WTC11 (cell line): Measurements from ENCODE around the gene RBP2. TPM values are rescaled to one million over a fixed set of nuclear protein-coding genes. Genes with fewer than 3 reads are reported as not detected.

Experiments used
- ATAC-seq: fragments of 200-7000 bp; cut with Tn5 transposase; 2 replicates; pipeline ENCODE4 v1.10.0; 2021; ENCODE audit warnings: mild to moderate bottlenecking, moderate library complexity
- CTCF ChIA-PET: fragments of 300-600 bp; sonication (Branson Sonifier 250); formaldehyde crosslinking; loops from one replicate; lab custom pipeline; 2021; ENCODE audit warnings: antibody characterized with exemption; lab: Charles Lee
- POLR2A ChIA-PET: fragments of 350-600 bp; sonication (Branson Sonifier 250); formaldehyde crosslinking; loops from one replicate; lab custom pipeline; 2021; ENCODE audit warnings: antibody characterized with exemption; lab: Charles Lee
- DNase-seq: peaks from one replicate; pipeline ENCODE4 v3.0.0; 2021; ENCODE audit warnings: low spot score
- H3K27ac Mint-ChIP-seq: 2 replicates; pipeline ENCODE4 v1.8.0; 2021; ENCODE audit warnings: mixed read lengths
- H3K27me3 Mint-ChIP-seq: 2 replicates; pipeline ENCODE4 v1.8.0; 2021; ENCODE audit warnings: low read depth, mild to moderate bottlenecking, moderate library complexity, mixed read lengths
- H3K36me3 Mint-ChIP-seq: 2 replicates; pipeline ENCODE4 v1.8.0; 2021; ENCODE audit warnings: mixed read lengths
- H3K4me1 Mint-ChIP-seq: 2 replicates; pipeline ENCODE4 v1.8.0; 2022; ENCODE audit warnings: mixed read lengths
- H3K4me3 Mint-ChIP-seq: 2 replicates; pipeline ENCODE4 v1.8.0; 2021; ENCODE audit warnings: mild to moderate bottlenecking, moderate library complexity, mixed read lengths
- H3K9me3 Mint-ChIP-seq: 2 replicates; pipeline ENCODE4 v1.8.0; 2021; ENCODE audit warnings: mixed read lengths
- AR ChIP-seq: fragments of 250-450 bp; sonication (Bioruptor Pico); IDR thresholded peaks from 2 replicates; pipeline ENCODE4 v1.9.0; 2021; ENCODE audit warnings: mild to moderate bottlenecking
- CREM ChIP-seq: sonication (generic); formaldehyde crosslinking; IDR thresholded peaks from 2 replicates; pipeline ENCODE4 v1.8.1; 2022; ENCODE audit warnings: mild to moderate bottlenecking, missing genetic modification reagents, moderate library complexity
- E2F4 ChIP-seq: sonication (generic); formaldehyde crosslinking; IDR thresholded peaks from 2 replicates; pipeline ENCODE4 v1.8.1; 2022; ENCODE audit warnings: low read depth, mild to moderate bottlenecking, moderate library complexity, missing genetic modification reagents, borderline replicate concordance
- FOXK1 ChIP-seq: sonication (generic); formaldehyde crosslinking; IDR thresholded peaks from 2 replicates; pipeline ENCODE4 v1.8.0; 2022; ENCODE audit warnings: mild to moderate bottlenecking, moderate library complexity, missing genetic modification reagents
- MXD4 ChIP-seq: fragments of 250-450 bp; sonication (Bioruptor Pico); IDR thresholded peaks from 2 replicates; pipeline ENCODE4 v1.8.0; 2021; ENCODE audit warnings: mild to moderate bottlenecking, moderate library complexity, borderline replicate concordance
- NFATC4 ChIP-seq: fragments of 250-450 bp; sonication (Bioruptor Pico); IDR thresholded peaks from 2 replicates; pipeline ENCODE4 v1.9.0; 2021; ENCODE audit warnings: mild to moderate bottlenecking
- SMAD3 ChIP-seq: sonication (generic); formaldehyde crosslinking; IDR thresholded peaks from 2 replicates; pipeline ENCODE4 v1.8.0; 2022; ENCODE audit warnings: missing genetic modification reagents, mild to moderate bottlenecking, borderline replicate concordance
- ZNF138 ChIP-seq: sonication (generic); formaldehyde crosslinking; conservative IDR thresholded peaks from 2 replicates; pipeline ENCODE4 v1.8.1; 2022; ENCODE audit warnings: mild to moderate bottlenecking, moderate library complexity, missing genetic modification reagents
- ZNF232 ChIP-seq: sonication (generic); formaldehyde crosslinking; IDR thresholded peaks from 2 replicates; pipeline ENCODE4 v1.8.0; 2022; ENCODE audit warnings: mild to moderate bottlenecking, missing genetic modification reagents
- ZNF281 ChIP-seq: sonication (generic); formaldehyde crosslinking; IDR thresholded peaks from 2 replicates; pipeline ENCODE4 v1.8.0; 2023; ENCODE audit warnings: mild to moderate bottlenecking, missing genetic modification reagents
- ZNF317 ChIP-seq: sonication (generic); formaldehyde crosslinking; IDR thresholded peaks from 2 replicates; pipeline ENCODE4 v1.8.1; 2023; ENCODE audit warnings: low read depth, mild to moderate bottlenecking, moderate library complexity, missing genetic modification reagents, borderline replicate concordance
- ZNF425 ChIP-seq: fragments of 250-450 bp; sonication (Bioruptor Pico); conservative IDR thresholded peaks from 2 replicates; pipeline ENCODE4 v1.9.0; 2021; ENCODE audit warnings: mild to moderate bottlenecking
- total RNA-seq: library from RNA; stranded (reverse); gene quantifications from 3 replicates; pipeline ENCODE4 v1.2.3, GENCODE V29; 2021
- TF ChIP-seq, protein P1 (sequence below): sonication (generic); formaldehyde crosslinking; IDR thresholded peaks from 2 replicates; pipeline ENCODE4 v1.8.1; 2022; ENCODE audit warnings: mild to moderate bottlenecking, missing genetic modification reagents, moderate library complexity, borderline replicate concordance
- TF ChIP-seq, protein P2 (sequence below): fragments of 200-600 bp; IDR thresholded peaks from 2 replicates; pipeline ENCODE4 v1.8.0; 2022; ENCODE audit warnings: antibody characterized with exemption

The RBP2 gene
- total RNA-seq, 1 experiment from 2014 or later: not detected

- ATAC-seq: no peak; the same call in 1 of the 2 replicates
- Mint-ChIP-seq H3K4me1 (peaks cover 7% of the 10 kb centered on the region), H3K9me3 (no peaks in the 10 kb centered on the region), H3K27ac (no peak overlapping the region), H3K4me3 (no peak overlapping the region), H3K27me3 (peaks cover 3% of the 10 kb centered on the region; the same call in 1 of the 2 replicates), H3K36me3 (no peaks in the 10 kb centered on the region)
- CTCF ChIA-PET: interaction anchor here (0.8 to 1.5 kb wide), 7 partner anchors 13 to 108 kb away, joined by 3 to 5 read pairs (median 3); no protein-coding TSS in a partner anchor
- no peak for DNase-seq
- POLR2A ChIA-PET: no interaction called here
- TF ChIP-seq E2F4 (CRISPR knock-in tag) (no peak), ZNF317 (no peak), SMAD3 (CRISPR knock-in tag) (no peak), ZNF232 (CRISPR knock-in tag) (no peak), MXD4 (no peak), ZNF425 (CRISPR knock-in tag) (no peak), NFATC4 (CRISPR knock-in tag) (no peak), FOXK1 (CRISPR knock-in tag) (no peak), CREM (CRISPR knock-in tag) (no peak), ZNF281 (CRISPR knock-in tag) (no peak), AR (no peak), ZNF138 (CRISPR knock-in tag) (no peak)
- TF ChIP-seq, protein P1, sequence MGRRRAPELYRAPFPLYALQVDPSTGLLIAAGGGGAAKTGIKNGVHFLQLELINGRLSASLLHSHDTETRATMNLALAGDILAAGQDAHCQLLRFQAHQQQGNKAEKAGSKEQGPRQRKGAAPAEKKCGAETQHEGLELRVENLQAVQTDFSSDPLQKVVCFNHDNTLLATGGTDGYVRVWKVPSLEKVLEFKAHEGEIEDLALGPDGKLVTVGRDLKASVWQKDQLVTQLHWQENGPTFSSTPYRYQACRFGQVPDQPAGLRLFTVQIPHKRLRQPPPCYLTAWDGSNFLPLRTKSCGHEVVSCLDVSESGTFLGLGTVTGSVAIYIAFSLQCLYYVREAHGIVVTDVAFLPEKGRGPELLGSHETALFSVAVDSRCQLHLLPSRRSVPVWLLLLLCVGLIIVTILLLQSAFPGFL (CRISPR knock-in tag): no peak
- TF ChIP-seq, protein P2, sequence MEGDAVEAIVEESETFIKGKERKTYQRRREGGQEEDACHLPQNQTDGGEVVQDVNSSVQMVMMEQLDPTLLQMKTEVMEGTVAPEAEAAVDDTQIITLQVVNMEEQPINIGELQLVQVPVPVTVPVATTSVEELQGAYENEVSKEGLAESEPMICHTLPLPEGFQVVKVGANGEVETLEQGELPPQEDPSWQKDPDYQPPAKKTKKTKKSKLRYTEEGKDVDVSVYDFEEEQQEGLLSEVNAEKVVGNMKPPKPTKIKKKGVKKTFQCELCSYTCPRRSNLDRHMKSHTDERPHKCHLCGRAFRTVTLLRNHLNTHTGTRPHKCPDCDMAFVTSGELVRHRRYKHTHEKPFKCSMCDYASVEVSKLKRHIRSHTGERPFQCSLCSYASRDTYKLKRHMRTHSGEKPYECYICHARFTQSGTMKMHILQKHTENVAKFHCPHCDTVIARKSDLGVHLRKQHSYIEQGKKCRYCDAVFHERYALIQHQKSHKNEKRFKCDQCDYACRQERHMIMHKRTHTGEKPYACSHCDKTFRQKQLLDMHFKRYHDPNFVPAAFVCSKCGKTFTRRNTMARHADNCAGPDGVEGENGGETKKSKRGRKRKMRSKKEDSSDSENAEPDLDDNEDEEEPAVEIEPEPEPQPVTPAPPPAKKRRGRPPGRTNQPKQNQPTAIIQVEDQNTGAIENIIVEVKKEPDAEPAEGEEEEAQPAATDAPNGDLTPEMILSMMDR: no peak
These were observed 22.0 kb downstream of the RBP2 start for GRCh38 chr3:139454346-139454745.
